Thyroid gland (tissue), 4 donors: ENCODE results near the gene EDC3. TPM values are rescaled to one million over a fixed set of nuclear protein-coding genes. Genes with fewer than 3 reads are reported as not detected.

ENCODE experiments used
- DNase-seq, 2 donors: peaks; one replicate each; pipeline ENCODE4 v3.0.0-alpha.2; 2019
- H3K27ac ChIP-seq, 3 donors: fragments of 200-600 bp; sonication (generic); 1 replicate in 2 of 3; 2 replicates in 1 of 3; pipeline ENCODE4 v1.5.1; 2016 to 2019; ENCODE audit warnings: mild to moderate bottlenecking in 1 of 3, moderate library complexity in 1 of 3
- H3K27me3 ChIP-seq: fragments of 200-600 bp; sonication (generic); one replicate; pipeline ENCODE4 v1.5.1; 2019
- H3K36me3 ChIP-seq, 2 donors: fragments of 200-600 bp; sonication (generic); one replicate each; pipeline ENCODE4 v1.5.1; 2016 to 2019
- H3K4me1 ChIP-seq, 2 donors: fragments of 200-600 bp; sonication (generic); one replicate each; pipeline ENCODE4 v1.5.1; 2017 to 2019
- H3K4me3 ChIP-seq, 3 donors: fragments of 200-600 bp; sonication (generic); replicated peaks in 1 of 3; 1 replicate in 2 of 3; 2 replicates in 1 of 3; pipeline ENCODE4 v1.5.1; 2016; ENCODE audit warnings: mild to moderate bottlenecking in 1 of 3
- H3K9me3 ChIP-seq: fragments of 200-600 bp; sonication (generic); one replicate; pipeline ENCODE4 v1.5.1; 2017
- POLR2A ChIP-seq, 2 donors: fragments of 450-650 bp; IDR thresholded peaks; one replicate each; pipeline ENCODE4 v1.6.1; 2017; ENCODE audit warnings: antibody characterized with exemption in 2 of 2, mild to moderate bottlenecking in 2 of 2, moderate library complexity in 1 of 2
- WGBS, 2 donors: methylation state at CpG; one replicate each; pipeline ENCODE4 v1.1.5; 2017; 5-methylcytosine and 5-hydroxymethylcytosine counted together
- intact Hi-C: fragments of 100-400 bp; cut with DNase I; formaldehyde crosslinking; loops from one replicate; pipeline ENCODE4 v1.15.1; 2023
- total RNA-seq, 4 donors: library from RNA; depleted of rRNA; stranded (reverse); fragments of >200 nt; gene quantifications; one replicate each; pipeline ENCODE4 v1.2.3, GENCODE V29; 2016
- TF ChIP-seq, protein P1 (sequence below), 6 experiments: fragments of 200-600 bp in 3 of 6; fragments of 450-650 bp in 3 of 6; sonication (generic) in 3 of 6; IDR thresholded peaks; one replicate each; pipeline ENCODE4 v1.5.1; 2016 to 2019; ENCODE audit warnings: antibody characterized with exemption in 6 of 6, mild to moderate bottlenecking in 2 of 6, inconsistent platforms in 1 of 6, moderate library complexity in 1 of 6

Gene EDC3
- total RNA-seq, 4 donors from 2014 or later, result 16.3 to 64.7 (median 25.7) TPM

DNA sequence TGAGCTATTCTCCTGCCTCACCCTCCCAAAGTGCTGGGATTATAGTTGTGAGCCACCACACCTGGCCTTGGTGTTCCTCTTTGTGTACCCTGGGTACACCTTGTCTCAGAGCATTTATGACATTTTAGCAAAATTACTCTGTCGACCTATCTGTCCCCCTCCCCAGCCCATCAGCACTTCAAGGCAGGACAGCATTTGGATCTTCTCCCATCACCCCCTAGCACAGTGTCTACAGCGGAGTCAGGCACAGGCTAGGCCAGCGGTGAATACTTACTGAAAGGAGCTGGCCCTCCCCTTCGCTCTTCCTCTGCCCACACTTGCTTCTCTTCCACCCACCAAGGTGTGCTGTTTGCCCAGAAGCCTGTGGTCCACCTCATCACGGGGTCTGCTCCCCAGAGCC lies 100.6 kb downstream of the EDC3 start:
- no peak for DNase-seq
- Histone ChIP-seq H3K36me3 (peaks cover 0 to 11% of the 10 kb centered on the region in 2 donors), H3K27me3 (no peaks in the 10 kb centered on the region), H3K4me3 (no peak overlapping the region), H3K27ac (no peak overlapping the region), H3K4me1 (peaks cover 15 to 29% of the 10 kb centered on the region in 2 donors), H3K9me3 (no peaks in the 10 kb centered on the region)
- 94 to 98% methylated on average over 5 of the region's 5 CpGs for WGBS, 2 donors
- intact Hi-C loops, result no loop called here
- TF ChIP-seq, protein P1, sequence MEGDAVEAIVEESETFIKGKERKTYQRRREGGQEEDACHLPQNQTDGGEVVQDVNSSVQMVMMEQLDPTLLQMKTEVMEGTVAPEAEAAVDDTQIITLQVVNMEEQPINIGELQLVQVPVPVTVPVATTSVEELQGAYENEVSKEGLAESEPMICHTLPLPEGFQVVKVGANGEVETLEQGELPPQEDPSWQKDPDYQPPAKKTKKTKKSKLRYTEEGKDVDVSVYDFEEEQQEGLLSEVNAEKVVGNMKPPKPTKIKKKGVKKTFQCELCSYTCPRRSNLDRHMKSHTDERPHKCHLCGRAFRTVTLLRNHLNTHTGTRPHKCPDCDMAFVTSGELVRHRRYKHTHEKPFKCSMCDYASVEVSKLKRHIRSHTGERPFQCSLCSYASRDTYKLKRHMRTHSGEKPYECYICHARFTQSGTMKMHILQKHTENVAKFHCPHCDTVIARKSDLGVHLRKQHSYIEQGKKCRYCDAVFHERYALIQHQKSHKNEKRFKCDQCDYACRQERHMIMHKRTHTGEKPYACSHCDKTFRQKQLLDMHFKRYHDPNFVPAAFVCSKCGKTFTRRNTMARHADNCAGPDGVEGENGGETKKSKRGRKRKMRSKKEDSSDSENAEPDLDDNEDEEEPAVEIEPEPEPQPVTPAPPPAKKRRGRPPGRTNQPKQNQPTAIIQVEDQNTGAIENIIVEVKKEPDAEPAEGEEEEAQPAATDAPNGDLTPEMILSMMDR (IDR thresholded peaks at IDR 0.05), result no peak
- TF ChIP-seq POLR2A (IDR thresholded peaks at IDR 0.05), result no peak

DNA sequence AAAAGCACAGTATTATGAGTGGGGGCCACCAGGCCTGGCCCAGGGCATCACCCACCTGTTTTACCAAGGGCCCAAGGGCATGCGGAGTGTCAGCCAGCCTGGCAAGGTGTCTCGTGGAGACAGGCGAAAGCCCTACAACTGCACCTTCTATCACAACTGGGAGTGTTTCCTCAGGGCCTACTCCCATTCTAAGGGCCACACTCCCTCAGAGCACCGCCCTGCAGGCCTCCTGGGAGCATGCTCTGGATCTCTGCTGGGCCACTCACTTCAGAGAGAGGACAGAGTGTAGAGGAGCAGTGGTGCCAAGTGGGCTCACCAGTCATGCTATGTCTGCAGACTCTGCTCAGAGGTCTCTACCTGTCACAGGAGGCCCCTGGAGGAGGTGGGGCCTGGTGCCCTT lies 101.4 kb downstream of the EDC3 start:
- peaks cover 0 to 11% of the 10 kb centered on the region in 2 donors for H3K36me3 ChIP-seq

DNA sequence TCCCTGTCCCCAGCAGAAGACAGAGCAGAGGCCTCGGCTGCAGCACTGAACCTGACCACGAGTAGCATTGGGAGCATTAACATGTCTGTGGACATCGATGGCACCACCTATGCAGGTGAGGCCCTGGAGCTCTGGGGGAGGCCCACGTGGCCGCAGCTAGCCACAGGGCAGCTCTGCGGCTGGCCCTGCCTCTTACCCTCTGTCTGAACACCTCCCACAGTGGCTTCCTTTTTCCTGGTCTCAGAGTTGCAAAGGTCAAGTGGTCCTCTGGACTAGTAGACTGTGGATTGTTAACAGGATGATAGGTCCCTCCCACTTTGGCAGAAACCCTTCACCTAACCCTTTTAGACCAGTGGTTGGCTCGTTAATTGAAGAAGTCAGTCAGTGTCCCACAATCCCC lies 102.7 kb downstream of the EDC3 start:
- DNase-seq, result peak; percentile 31 to 58
- TF ChIP-seq, protein P1 (IDR thresholded peaks at IDR 0.05), result no peak
- no peak for TF ChIP-seq POLR2A (IDR thresholded peaks at IDR 0.05)
- H3K27me3 ChIP-seq, result no peaks in the 10 kb centered on the region
- no peak overlapping the region for H3K4me3 ChIP-seq
- H3K36me3 ChIP-seq, result peaks cover 0 to 11% of the 10 kb centered on the region in 2 donors
- H3K9me3 ChIP-seq, result no peaks in the 10 kb centered on the region
- WGBS, 2 donors, result 61 to 66% methylated on average over 7 of the region's 7 CpGs
- H3K27ac ChIP-seq, result no peak overlapping the region
- peaks cover 4 to 17% of the 10 kb centered on the region in 2 donors for H3K4me1 ChIP-seq
- intact Hi-C loops, result no loop called here

More for the DNA sequence above, 101.4 kb downstream of the EDC3 start:
- no peaks in the 10 kb centered on the region for H3K27me3 ChIP-seq
- WGBS, 2 donors, result 93 to 97% methylated on average over 3 to 4 of the region's 4 CpGs
- peaks cover 11 to 25% of the 10 kb centered on the region in 2 donors for H3K4me1 ChIP-seq
- DNase-seq, result no peak
- no peak overlapping the region for H3K27ac ChIP-seq
- no peak overlapping the region for H3K4me3 ChIP-seq
- no peaks in the 10 kb centered on the region for H3K9me3 ChIP-seq
- no peak for TF ChIP-seq POLR2A (IDR thresholded peaks at IDR 0.05)
- TF ChIP-seq, protein P1 (IDR thresholded peaks at IDR 0.05), result no peak
- intact Hi-C loops, result no loop called here

DNA sequence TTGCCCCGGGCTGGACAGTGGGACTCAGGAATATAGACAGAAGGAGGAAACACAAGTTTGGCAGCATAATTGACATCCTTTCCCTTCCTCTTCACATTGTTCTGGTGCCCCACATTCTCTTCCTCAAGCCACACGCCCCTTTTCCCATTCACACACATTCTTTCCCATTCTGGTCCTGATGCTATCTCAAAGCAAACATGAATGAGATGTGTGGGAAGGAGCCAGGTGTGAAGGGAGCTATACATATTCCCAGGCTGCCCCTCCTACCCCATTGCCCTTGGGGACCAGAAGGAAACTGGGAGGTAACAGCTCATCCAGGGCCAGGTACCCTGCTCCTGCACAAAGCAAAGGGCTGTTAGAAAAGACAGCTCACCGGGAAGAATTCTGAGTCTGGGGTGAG lies 103.6 kb downstream of the EDC3 start:
- Histone ChIP-seq H3K27me3 (no peaks in the 10 kb centered on the region), H3K9me3 (no peaks in the 10 kb centered on the region), H3K27ac (no peak overlapping the region), H3K4me3 (no peak overlapping the region), H3K36me3 (peaks cover 0 to 11% of the 10 kb centered on the region in 2 donors), H3K4me1 (peaks cover 0 to 12% of the 10 kb centered on the region in 2 donors)
- no peak for DNase-seq
- no peak for TF ChIP-seq POLR2A (IDR thresholded peaks at IDR 0.05)
- TF ChIP-seq, protein P1 (IDR thresholded peaks at IDR 0.05), result no peak
- WGBS, 2 donors, result 84 to 91% methylated on average over 3 of the region's 3 CpGs
- intact Hi-C loops, result no loop called here

DNA sequence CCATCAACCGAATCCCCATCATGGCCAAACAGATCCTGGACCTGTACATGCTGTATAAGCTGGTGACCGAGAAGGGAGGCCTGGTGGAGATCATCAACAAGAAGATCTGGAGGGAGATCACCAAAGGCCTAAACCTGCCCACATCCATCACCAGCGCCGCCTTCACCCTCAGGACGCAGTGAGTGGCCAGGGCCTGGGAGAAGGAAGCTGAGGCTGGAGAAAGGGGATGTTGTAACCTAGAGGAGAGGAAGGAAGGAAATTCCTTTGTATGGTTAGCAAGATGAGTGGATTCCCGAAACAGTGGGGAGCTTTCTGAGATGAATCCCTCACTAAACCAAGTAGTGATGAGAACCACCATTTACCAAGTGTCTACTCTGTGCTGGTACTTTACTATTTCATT lies 106.0 kb downstream of the EDC3 start:
- DNase-seq, result no peak
- Histone ChIP-seq H3K27ac (no peak overlapping the region), H3K9me3 (no peaks in the 10 kb centered on the region), H3K36me3 (peaks cover 0 to 11% of the 10 kb centered on the region in 2 donors), H3K27me3 (no peaks in the 10 kb centered on the region), H3K4me3 (no peak overlapping the region), H3K4me1 (peaks cover 0 to 20% of the 10 kb centered on the region in 2 donors)
- no peak for TF ChIP-seq POLR2A (IDR thresholded peaks at IDR 0.05)
- TF ChIP-seq, protein P1 (IDR thresholded peaks at IDR 0.05), result no peak
- intact Hi-C loops, result no loop called here
- WGBS, 2 donors, result 94 to 96% methylated on average over 6 of the region's 6 CpGs
